Measurements from ENCODE around the gene HTR2B. TPM values are rescaled to one million over a fixed set of nuclear protein-coding genes. Genes with fewer than 3 reads are reported as not detected.

HTR2B gene
- total RNA-seq, 1 donor from 2014 or later, result not detected

DNA sequence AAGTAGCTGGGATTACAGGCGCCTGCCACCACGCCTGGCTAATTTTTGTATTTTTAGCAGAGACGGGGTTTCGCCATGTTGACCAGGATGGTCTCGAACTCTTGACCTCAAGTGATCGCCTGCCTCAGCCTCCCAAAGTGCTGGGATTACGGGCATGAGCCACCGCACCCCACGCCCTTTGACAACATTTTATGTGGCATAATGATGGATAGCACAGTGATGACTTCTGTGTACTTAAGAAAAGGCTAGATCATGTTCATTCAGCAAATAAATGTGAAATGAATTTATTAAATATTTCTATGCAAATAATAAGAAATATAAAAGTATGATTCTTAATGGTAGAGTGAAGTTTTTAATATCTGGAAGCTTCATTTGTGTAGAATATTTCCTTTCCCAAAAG, 2.6 kb upstream of the HTR2B start:
- TF ChIP-seq, protein P1, sequence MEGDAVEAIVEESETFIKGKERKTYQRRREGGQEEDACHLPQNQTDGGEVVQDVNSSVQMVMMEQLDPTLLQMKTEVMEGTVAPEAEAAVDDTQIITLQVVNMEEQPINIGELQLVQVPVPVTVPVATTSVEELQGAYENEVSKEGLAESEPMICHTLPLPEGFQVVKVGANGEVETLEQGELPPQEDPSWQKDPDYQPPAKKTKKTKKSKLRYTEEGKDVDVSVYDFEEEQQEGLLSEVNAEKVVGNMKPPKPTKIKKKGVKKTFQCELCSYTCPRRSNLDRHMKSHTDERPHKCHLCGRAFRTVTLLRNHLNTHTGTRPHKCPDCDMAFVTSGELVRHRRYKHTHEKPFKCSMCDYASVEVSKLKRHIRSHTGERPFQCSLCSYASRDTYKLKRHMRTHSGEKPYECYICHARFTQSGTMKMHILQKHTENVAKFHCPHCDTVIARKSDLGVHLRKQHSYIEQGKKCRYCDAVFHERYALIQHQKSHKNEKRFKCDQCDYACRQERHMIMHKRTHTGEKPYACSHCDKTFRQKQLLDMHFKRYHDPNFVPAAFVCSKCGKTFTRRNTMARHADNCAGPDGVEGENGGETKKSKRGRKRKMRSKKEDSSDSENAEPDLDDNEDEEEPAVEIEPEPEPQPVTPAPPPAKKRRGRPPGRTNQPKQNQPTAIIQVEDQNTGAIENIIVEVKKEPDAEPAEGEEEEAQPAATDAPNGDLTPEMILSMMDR (conservative IDR thresholded peaks at IDR 0.05), result no peak
- H3K4me1 Mint-ChIP-seq, result peaks cover 18% of the 10 kb centered on the region
- no peak for DNase-seq (ENCODE audit: low read depth, low spot score)
- H3K36me3 Mint-ChIP-seq (ENCODE audit: low read depth), result no peaks in the 10 kb centered on the region
- no peaks in the 10 kb centered on the region for H3K9me3 Mint-ChIP-seq
- no peak overlapping the region for H3K27ac Mint-ChIP-seq (ENCODE audit: unreplicated experiment)
- no peak overlapping the region for H3K4me3 Mint-ChIP-seq
- H3K27me3 Mint-ChIP-seq (ENCODE audit: low read depth), result no peaks in the 10 kb centered on the region

DNA sequence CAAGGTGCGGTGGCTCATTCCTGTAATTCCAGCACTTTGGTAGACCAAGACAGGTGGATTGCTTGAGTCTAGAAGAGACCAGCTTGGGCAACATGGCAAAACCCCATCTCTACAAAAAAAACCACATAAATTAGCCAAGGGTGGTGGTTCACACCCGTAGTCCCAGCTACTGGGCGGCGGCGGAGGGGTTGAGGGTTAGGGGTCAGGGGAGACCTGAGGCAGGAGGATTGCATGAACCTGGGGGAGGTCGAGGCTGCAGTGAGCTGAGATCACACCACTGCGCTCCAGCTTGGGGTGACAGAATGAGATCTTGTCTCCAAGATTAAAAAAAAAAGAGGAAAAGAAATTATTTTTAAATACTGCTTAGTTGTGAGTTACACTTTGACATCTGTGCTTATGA, 1.3 kb upstream of the HTR2B start:
- no peak for DNase-seq (ENCODE audit: low read depth, low spot score)
- TF ChIP-seq, protein P1 (conservative IDR thresholded peaks at IDR 0.05), result no peak
- Mint-ChIP-seq H3K9me3 (no peaks in the 10 kb centered on the region), H3K36me3 (ENCODE audit: low read depth) (no peaks in the 10 kb centered on the region), H3K27ac (ENCODE audit: unreplicated experiment) (no peak overlapping the region), H3K27me3 (ENCODE audit: low read depth) (no peaks in the 10 kb centered on the region), H3K4me3 (no peak overlapping the region), H3K4me1 (peaks cover 18% of the 10 kb centered on the region)

DNA sequence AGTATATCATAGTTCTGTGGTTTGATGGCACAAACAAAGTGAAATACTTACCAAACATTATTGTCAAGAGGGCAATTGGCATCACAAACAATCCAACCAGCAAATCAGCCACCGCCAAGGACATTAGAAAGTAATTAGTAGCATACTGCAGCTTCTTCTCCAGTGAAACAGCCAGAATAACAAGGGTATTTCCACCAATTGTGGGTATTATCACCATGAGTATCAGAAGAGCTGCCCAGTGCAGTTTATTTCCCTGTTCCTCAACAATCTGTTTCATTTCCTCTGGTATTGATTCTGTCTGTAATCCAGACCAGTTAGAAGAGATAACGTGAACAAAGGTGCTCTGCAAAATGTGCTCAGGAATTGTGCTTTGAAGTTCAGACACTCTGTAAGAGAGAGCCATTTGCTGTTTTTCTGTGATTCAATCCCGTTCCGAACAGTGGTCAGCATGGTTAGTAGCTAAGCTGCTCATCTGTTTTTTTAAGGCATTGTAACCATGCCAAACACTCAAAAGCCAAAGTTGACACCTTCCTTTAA, 1.4 kb downstream of the HTR2B start:
- H3K27ac Mint-ChIP-seq (ENCODE audit: unreplicated experiment), result no peak overlapping the region
- no peak overlapping the region for H3K4me3 Mint-ChIP-seq
- no peaks in the 10 kb centered on the region for H3K27me3 Mint-ChIP-seq (ENCODE audit: low read depth)
- TF ChIP-seq, protein P1 (conservative IDR thresholded peaks at IDR 0.05), result no peak
- peaks cover 18% of the 10 kb centered on the region for H3K4me1 Mint-ChIP-seq
- no peaks in the 10 kb centered on the region for H3K9me3 Mint-ChIP-seq
- DNase-seq (ENCODE audit: low read depth, low spot score), result no peak
- H3K36me3 Mint-ChIP-seq (ENCODE audit: low read depth), result no peaks in the 10 kb centered on the region

DNA sequence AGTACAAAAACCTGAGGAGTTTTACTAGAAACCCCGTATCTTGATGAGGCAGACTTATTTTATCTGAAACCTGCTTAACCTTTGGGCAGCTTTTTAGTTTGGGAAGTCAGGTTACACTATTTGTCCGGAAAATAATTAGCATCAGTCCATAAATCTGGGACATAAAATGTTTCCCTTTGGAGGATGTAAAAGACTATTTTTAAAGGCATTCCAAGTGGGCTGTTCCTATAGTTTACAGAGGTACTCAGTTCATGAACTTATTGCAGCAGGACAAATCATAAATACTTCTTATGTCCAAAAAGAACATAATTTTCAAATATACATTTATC, 6.3 kb downstream of the HTR2B start:
- DNase-seq (ENCODE audit: low read depth, low spot score), result no peak
- Mint-ChIP-seq H3K9me3 (no peaks in the 10 kb centered on the region), H3K27me3 (ENCODE audit: low read depth) (no peaks in the 10 kb centered on the region), H3K36me3 (ENCODE audit: low read depth) (no peaks in the 10 kb centered on the region), H3K4me1 (peaks cover 6% of the 10 kb centered on the region), H3K4me3 (no peak overlapping the region), H3K27ac (ENCODE audit: unreplicated experiment) (no peak overlapping the region)
- TF ChIP-seq, protein P1 (conservative IDR thresholded peaks at IDR 0.05), result no peak

DNA sequence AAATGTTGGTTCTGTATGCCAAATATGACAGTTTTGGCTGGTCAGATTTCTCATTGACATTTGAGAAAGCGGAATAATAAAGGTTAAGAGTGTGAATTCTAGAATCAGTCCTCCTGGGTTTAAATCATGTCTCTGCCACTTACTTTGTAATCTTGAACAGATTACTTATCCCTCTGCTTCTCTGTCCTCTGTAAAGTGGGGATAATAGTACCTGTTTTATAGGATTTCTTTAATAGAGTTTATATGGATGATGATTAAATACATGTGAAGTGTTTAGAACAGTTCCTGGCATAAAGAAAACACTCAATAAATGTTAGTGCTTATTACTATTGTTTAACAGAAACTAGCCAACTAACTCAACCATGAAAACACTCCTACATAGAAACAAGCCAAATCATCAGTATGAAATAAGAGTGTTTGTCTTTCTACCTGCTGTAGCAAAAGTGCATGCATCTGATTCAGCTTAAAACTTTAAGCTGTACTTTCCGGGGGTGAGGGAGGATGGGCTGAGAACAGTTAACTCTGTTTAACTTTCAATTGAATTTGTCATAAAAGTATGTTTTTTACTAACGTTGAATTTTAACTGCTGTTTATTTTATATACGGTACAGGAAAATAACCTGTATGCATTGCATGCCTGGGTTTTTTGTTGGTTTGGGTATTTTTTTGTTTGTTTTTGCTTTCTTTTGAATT, 6.8 kb downstream of the HTR2B start:
- no peak overlapping the region for H3K27ac Mint-ChIP-seq (ENCODE audit: unreplicated experiment)
- no peaks in the 10 kb centered on the region for H3K27me3 Mint-ChIP-seq (ENCODE audit: low read depth)
- no peaks in the 10 kb centered on the region for H3K9me3 Mint-ChIP-seq
- H3K36me3 Mint-ChIP-seq (ENCODE audit: low read depth), result no peaks in the 10 kb centered on the region
- TF ChIP-seq, protein P1 (conservative IDR thresholded peaks at IDR 0.05), result no peak
- H3K4me3 Mint-ChIP-seq, result no peak overlapping the region
- peaks cover under 1% of the 10 kb centered on the region for H3K4me1 Mint-ChIP-seq
- no peak for DNase-seq (ENCODE audit: low read depth, low spot score)
